PC-9 (cell line): Measurements from ENCODE around the gene JADE2.

ENCODE experiments used
- CTCF ChIP-seq: fragments of 200-600 bp; sonication (generic); conservative IDR thresholded peaks from 2 replicates; pipeline ENCODE4 v1.6.1; 2017; ENCODE audit warnings: mixed run types, antibody characterized with exemption, mild to moderate bottlenecking, moderate library complexity
- EZH2 ChIP-seq: fragments of 200-600 bp; sonication (generic); IDR thresholded peaks from 2 replicates; pipeline ENCODE4 v1.8.0; 2017; ENCODE audit warnings: antibody characterized with exemption, low read depth

- TF ChIP-seq CTCF (no peak), EZH2 (no peak)
Observed at GRCh38 chr5:134583766-134584165, 58.3 kb downstream of the JADE2 start.
